CD4-positive, alpha-beta T cell treated with Interleukin-17A for 4 hours (primary cell): Measurements from ENCODE around the gene PLXND1.

Experiments used
- DNase-seq: peaks from one replicate; pipeline ENCODE4 v3.0.0-alpha.2; 2020; ENCODE audit warnings: mixed read lengths

Gene PLXND1

GRCh38 chr3:129599607-129600006 is 6.9 kb downstream of the PLXND1 start:
- peak; percentile 17 for DNase-seq

GRCh38 chr3:129599073-129599472 is 7.4 kb downstream of the PLXND1 start:
- DNase-seq: no peak

- no peak for DNase-seq
Measured at GRCh38 chr3:129598484-129598883, 8.0 kb downstream of the PLXND1 start.

GRCh38 chr3:129598000-129598381 is 8.5 kb downstream of the PLXND1 start:
- no peak for DNase-seq

- no peak for DNase-seq
Measured at GRCh38 chr3:129597087-129597999, 9.1 kb downstream of the PLXND1 start.

GRCh38 chr3:129596194-129597086 is 10.0 kb downstream of the PLXND1 start:
- no peak for DNase-seq

- no peak for DNase-seq
Measured at GRCh38 chr3:129595544-129596193, 10.8 kb downstream of the PLXND1 start.

GRCh38 chr3:129594907-129595390 is 11.5 kb downstream of the PLXND1 start:
- no peak for DNase-seq

- no peak for DNase-seq
Measured at GRCh38 chr3:129594409-129594808, 12.1 kb downstream of the PLXND1 start.

- peak; percentile 70 for DNase-seq
Measured at GRCh38 chr3:129593595-129594339, 12.7 kb downstream of the PLXND1 start.

- no peak for DNase-seq
Measured at GRCh38 chr3:129593230-129593594, 13.3 kb downstream of the PLXND1 start.

GRCh38 chr3:129592381-129593131 is 13.9 kb downstream of the PLXND1 start:
- DNase-seq: peak; percentile 22

GRCh38 chr3:129591932-129592331 is 14.5 kb downstream of the PLXND1 start:
- no peak for DNase-seq

GRCh38 chr3:129590215-129590614 is 16.3 kb downstream of the PLXND1 start:
- no peak for DNase-seq

GRCh38 chr3:129587566-129588210 is 18.8 kb downstream of the PLXND1 start:
- no peak for DNase-seq

- DNase-seq: no peak
Measured at GRCh38 chr3:129586746-129587430, 19.6 kb downstream of the PLXND1 start.

GRCh38 chr3:129585949-129586657 is 20.4 kb downstream of the PLXND1 start:
- DNase-seq: no peak

GRCh38 chr3:129584631-129585030 is 21.8 kb downstream of the PLXND1 start:
- no peak for DNase-seq

- no peak for DNase-seq
Measured at GRCh38 chr3:129583289-129583688, 23.2 kb downstream of the PLXND1 start.

- no peak for DNase-seq
Measured at GRCh38 chr3:129582799-129583198, 23.7 kb downstream of the PLXND1 start.
